ENCODE measurements around the gene PPP2R5C. TPM values are rescaled to one million over a fixed set of nuclear protein-coding genes. Genes with fewer than 3 reads are reported as not detected.

The PPP2R5C gene
- total RNA-seq, 1 donor from 2014 or later, result 71.5 TPM

DNA sequence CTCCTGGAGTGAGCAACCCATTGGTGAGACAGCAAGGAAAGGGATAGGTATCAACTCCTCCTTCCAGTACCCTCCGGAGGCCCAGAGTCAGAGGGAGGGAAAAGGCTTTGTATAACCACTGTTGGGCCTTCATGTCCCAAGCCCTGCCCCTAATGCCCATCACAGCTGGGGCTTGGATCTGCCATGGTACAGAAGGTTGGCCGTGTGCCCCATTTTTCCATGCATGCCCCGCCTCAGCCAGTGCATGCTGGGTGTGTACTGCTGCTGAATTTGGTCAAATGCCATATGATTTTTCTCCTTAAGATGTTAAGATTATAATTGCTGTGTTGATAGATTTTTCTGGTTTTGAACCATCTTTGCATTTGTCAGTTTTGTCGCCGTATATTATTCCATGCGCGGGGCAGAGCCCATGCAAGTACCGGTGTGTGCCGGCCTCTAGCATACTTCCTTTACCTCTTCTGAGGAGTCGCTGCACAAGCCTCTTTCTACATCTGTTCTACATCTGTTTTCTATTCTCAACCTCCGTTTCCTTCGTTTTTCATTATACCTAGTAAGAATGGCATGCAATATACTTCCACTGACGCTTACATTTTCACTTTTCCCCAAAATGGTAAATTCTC, 26.6 kb downstream of the PPP2R5C start:
- H3K4me1 Mint-ChIP-seq (ENCODE audit: unreplicated experiment), result no peaks in the 10 kb centered on the region
- DNase-seq (ENCODE audit: low spot score), result no peak
- no peak overlapping the region for H3K4me3 Mint-ChIP-seq (ENCODE audit: unreplicated experiment)
- H3K27ac Mint-ChIP-seq (ENCODE audit: unreplicated experiment), result no peak overlapping the region
- TF ChIP-seq, protein P1, sequence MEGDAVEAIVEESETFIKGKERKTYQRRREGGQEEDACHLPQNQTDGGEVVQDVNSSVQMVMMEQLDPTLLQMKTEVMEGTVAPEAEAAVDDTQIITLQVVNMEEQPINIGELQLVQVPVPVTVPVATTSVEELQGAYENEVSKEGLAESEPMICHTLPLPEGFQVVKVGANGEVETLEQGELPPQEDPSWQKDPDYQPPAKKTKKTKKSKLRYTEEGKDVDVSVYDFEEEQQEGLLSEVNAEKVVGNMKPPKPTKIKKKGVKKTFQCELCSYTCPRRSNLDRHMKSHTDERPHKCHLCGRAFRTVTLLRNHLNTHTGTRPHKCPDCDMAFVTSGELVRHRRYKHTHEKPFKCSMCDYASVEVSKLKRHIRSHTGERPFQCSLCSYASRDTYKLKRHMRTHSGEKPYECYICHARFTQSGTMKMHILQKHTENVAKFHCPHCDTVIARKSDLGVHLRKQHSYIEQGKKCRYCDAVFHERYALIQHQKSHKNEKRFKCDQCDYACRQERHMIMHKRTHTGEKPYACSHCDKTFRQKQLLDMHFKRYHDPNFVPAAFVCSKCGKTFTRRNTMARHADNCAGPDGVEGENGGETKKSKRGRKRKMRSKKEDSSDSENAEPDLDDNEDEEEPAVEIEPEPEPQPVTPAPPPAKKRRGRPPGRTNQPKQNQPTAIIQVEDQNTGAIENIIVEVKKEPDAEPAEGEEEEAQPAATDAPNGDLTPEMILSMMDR (IDR thresholded peaks at IDR 0.05; ENCODE audit: unreplicated experiment), result no peak
- H3K9me3 Mint-ChIP-seq (ENCODE audit: unreplicated experiment), result no peaks in the 10 kb centered on the region
- peaks cover 5% of the 10 kb centered on the region for H3K27me3 Mint-ChIP-seq (ENCODE audit: unreplicated experiment)
- H3K36me3 Mint-ChIP-seq (ENCODE audit: low read depth, unreplicated experiment), result no peaks in the 10 kb centered on the region

DNA sequence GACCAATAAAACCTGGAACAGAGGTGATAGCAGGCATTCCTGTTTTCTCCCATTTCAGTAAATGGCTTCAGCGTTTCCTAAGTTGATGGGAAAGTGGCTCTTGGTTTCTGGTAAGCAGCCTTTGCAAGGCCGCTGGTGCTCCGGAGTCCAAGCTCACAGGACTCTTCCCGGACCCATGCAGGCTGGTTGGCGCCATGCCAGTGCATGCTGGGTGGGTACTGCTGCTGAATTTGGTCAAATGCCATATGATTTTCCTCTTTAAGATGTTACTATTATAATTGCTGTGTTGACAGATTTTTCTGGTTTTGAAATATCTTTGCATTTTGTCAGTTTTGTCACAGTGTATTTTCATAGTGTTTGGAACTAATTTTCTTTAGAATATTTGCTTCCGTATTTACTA, 27.7 kb downstream of the PPP2R5C start:
- no peak overlapping the region for H3K27ac Mint-ChIP-seq (ENCODE audit: unreplicated experiment)
- DNase-seq (ENCODE audit: low spot score), result no peak
- no peaks in the 10 kb centered on the region for H3K27me3 Mint-ChIP-seq (ENCODE audit: unreplicated experiment)
- TF ChIP-seq, protein P1 (IDR thresholded peaks at IDR 0.05; ENCODE audit: unreplicated experiment), result no peak
- H3K4me3 Mint-ChIP-seq (ENCODE audit: unreplicated experiment), result no peak overlapping the region
- no peaks in the 10 kb centered on the region for H3K9me3 Mint-ChIP-seq (ENCODE audit: unreplicated experiment)
- no peaks in the 10 kb centered on the region for H3K4me1 Mint-ChIP-seq (ENCODE audit: unreplicated experiment)
- H3K36me3 Mint-ChIP-seq (ENCODE audit: low read depth, unreplicated experiment), result peaks cover 4% of the 10 kb centered on the region

- TF ChIP-seq, protein P1 (IDR thresholded peaks at IDR 0.05; ENCODE audit: unreplicated experiment), result no peak
- Mint-ChIP-seq H3K27ac (ENCODE audit: unreplicated experiment) (no peak overlapping the region), H3K9me3 (ENCODE audit: unreplicated experiment) (no peaks in the 10 kb centered on the region), H3K36me3 (ENCODE audit: low read depth, unreplicated experiment) (peaks cover 4% of the 10 kb centered on the region), H3K4me3 (ENCODE audit: unreplicated experiment) (no peak overlapping the region), H3K27me3 (ENCODE audit: unreplicated experiment) (no peaks in the 10 kb centered on the region), H3K4me1 (ENCODE audit: unreplicated experiment) (no peaks in the 10 kb centered on the region)
- DNase-seq (ENCODE audit: low spot score), result no peak
Measured at GRCh38 chr14:101790232-101790631, 28.7 kb downstream of the PPP2R5C start.

- no peaks in the 10 kb centered on the region for H3K4me1 Mint-ChIP-seq (ENCODE audit: unreplicated experiment)
- H3K4me3 Mint-ChIP-seq (ENCODE audit: unreplicated experiment), result no peak overlapping the region
- no peak for DNase-seq (ENCODE audit: low spot score)
- H3K36me3 Mint-ChIP-seq (ENCODE audit: low read depth, unreplicated experiment), result peaks cover 4% of the 10 kb centered on the region
- no peaks in the 10 kb centered on the region for H3K27me3 Mint-ChIP-seq (ENCODE audit: unreplicated experiment)
- H3K9me3 Mint-ChIP-seq (ENCODE audit: unreplicated experiment), result no peaks in the 10 kb centered on the region
- TF ChIP-seq, protein P1 (IDR thresholded peaks at IDR 0.05; ENCODE audit: unreplicated experiment), result no peak
- H3K27ac Mint-ChIP-seq (ENCODE audit: unreplicated experiment), result no peak overlapping the region
Measured at GRCh38 chr14:101791919-101792572, 30.5 kb downstream of the PPP2R5C start.

DNA sequence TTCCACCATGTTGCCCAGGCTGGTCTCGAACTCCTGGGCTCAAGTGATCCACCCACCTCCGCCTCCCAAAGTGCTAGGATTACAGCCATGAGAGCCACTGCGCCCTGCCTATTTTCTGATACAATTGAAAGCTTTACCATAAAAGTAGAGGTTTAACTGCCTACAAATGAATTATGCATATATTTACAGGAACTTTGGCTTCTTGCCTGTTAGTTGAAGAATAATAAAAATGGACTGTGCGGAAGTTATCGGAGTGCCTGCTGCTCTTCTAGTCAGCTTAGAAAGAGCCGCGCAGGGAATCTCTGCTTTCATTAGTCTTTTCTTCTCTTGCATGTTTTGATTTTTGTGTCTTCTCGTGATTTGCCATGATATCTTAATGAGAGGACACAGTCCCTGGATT, 34.5 kb downstream of the PPP2R5C start:
- H3K27me3 Mint-ChIP-seq (ENCODE audit: unreplicated experiment), result peaks cover 2% of the 10 kb centered on the region
- H3K4me1 Mint-ChIP-seq (ENCODE audit: unreplicated experiment), result no peaks in the 10 kb centered on the region
- H3K4me3 Mint-ChIP-seq (ENCODE audit: unreplicated experiment), result no peak overlapping the region
- no peak overlapping the region for H3K27ac Mint-ChIP-seq (ENCODE audit: unreplicated experiment)
- H3K36me3 Mint-ChIP-seq (ENCODE audit: low read depth, unreplicated experiment), result peaks cover 4% of the 10 kb centered on the region
- H3K9me3 Mint-ChIP-seq (ENCODE audit: unreplicated experiment), result no peaks in the 10 kb centered on the region
- DNase-seq (ENCODE audit: low spot score), result no peak
- TF ChIP-seq, protein P1 (IDR thresholded peaks at IDR 0.05; ENCODE audit: unreplicated experiment), result no peak
